HCT116 (cell line): ENCODE data around the gene ST7L. TPM values are rescaled to one million over a fixed set of nuclear protein-coding genes. Genes with fewer than 3 reads are reported as not detected.

Experiments used
- ATAC-seq: fragments of 200-7000 bp; cut with Tn5 transposase; 2 replicates; pipeline ENCODE4 v1.9.1; 2020; ENCODE audit warnings: mild to moderate bottlenecking, moderate library complexity
- BruUV-seq: library from RNA; stranded (reverse); fragments of 400-500 nt; replicated peaks from 2 replicates; lab custom pipeline; 2021; lab: Mats Ljungman, UMichigan
- CTCF ChIA-PET: fragments of 300-600 bp; sonication (Branson Sonifier 250); formaldehyde crosslinking; loops from one replicate; lab custom pipeline; 2021; ENCODE audit warnings: antibody characterized with exemption; lab: Charles Lee
- POLR2A ChIA-PET: fragments of 300-600, 350-600 bp; sonication (Branson Sonifier 250); formaldehyde crosslinking; loops from one replicate; lab custom pipeline; 2021; ENCODE audit warnings: antibody characterized with exemption; lab: Charles Lee
- RAD21 ChIA-PET, 2 experiments: fragments of 300-600 bp; sonication (Branson Sonifier 250); formaldehyde crosslinking; loops; one replicate each; lab custom pipeline; 2023; ENCODE audit warnings: low total read pairs in 2 of 2; ENCODE audit not compliant: uncharacterized antibody in 2 of 2, unreplicated experiment in 2 of 2, low non-redundant PET in 1 of 2; lab: Charles Lee
- DNase-seq: peaks from one replicate; pipeline ENCODE4 v3.0.0-alpha.2; 2010; ENCODE audit warnings: low read depth, low spot score
- H2AFZ ChIP-seq: fragments of 200-600 bp; shearing (Covaris generic), sonication (generic); 2 replicates; pipeline ENCODE4 v1.6.1; 2017; ENCODE audit warnings: low read depth, mixed run types, mixed read lengths, antibody characterized with exemption, low read length; ENCODE audit not compliant: poor library complexity, severe bottlenecking
- H3K27ac ChIP-seq: 2 replicates; pipeline ENCODE4 v1.5.1; 2012; ENCODE audit warnings: low read depth, low read length
- H3K27me3 ChIP-seq: fragments of 200-600 bp; sonication (generic); 2 replicates; pipeline ENCODE4 v1.6.1; 2016; ENCODE audit warnings: mixed run types, low read length, mixed read lengths; ENCODE audit not compliant: insufficient read depth
- H3K36me3 ChIP-seq, 2 experiments: fragments of 200-500 bp in 1 of 2; fragments of 200-600 bp in 1 of 2; sonication (Bioruptor generic) in 1 of 2; sonication (generic) in 1 of 2; 2 replicates each; pipeline versions ENCODE4 v1.5.1 to v1.6.1; 2014 to 2016; ENCODE audit warnings: low read length in 2 of 2, inconsistent platforms in 1 of 2, mixed read lengths in 1 of 2, mixed run types in 1 of 2; ENCODE audit not compliant: insufficient read depth in 2 of 2, control insufficient read depth in 1 of 2
- H3K4me1 ChIP-seq, 2 experiments: fragments of 200-600 bp in 1 of 2; sonication (generic) in 1 of 2; 2 replicates each; pipeline versions ENCODE4 v1.5.1 to v1.6.1; 2012 to 2017; ENCODE audit warnings: low read length in 2 of 2, inconsistent platforms in 1 of 2, mild to moderate bottlenecking in 1 of 2, mixed read lengths in 1 of 2, mixed run types in 1 of 2, moderate library complexity in 1 of 2; ENCODE audit not compliant: insufficient read depth in 2 of 2, control insufficient read depth in 1 of 2
- H3K4me2 ChIP-seq: fragments of 200-600 bp; sonication (generic); 2 replicates; pipeline ENCODE4 v1.6.1; 2017; ENCODE audit warnings: mixed run types, low read length, mixed read lengths
- H3K4me3 ChIP-seq, 2 experiments: fragments of 200-600 bp in 1 of 2; sonication (generic) in 1 of 2; replicated peaks in 1 of 2; 2 replicates each; pipeline ENCODE4 v1.5.1; 2011 to 2016; ENCODE audit warnings: low read length in 2 of 2, control low read depth in 1 of 2, low read depth in 1 of 2, mild to moderate bottlenecking in 1 of 2, mixed read lengths in 1 of 2, mixed run types in 1 of 2
- H3K79me2 ChIP-seq: fragments of 200-600 bp; sonication (generic); 2 replicates; pipeline ENCODE4 v1.6.1; 2017; ENCODE audit warnings: mild to moderate bottlenecking, mixed run types, low read length, moderate library complexity, mixed read lengths; ENCODE audit not compliant: insufficient read depth
- H3K9ac ChIP-seq: fragments of 200-600 bp; sonication (generic); 2 replicates; pipeline ENCODE4 v1.6.1; 2016; ENCODE audit warnings: low read length, mixed read lengths
- H3K9me2 ChIP-seq: fragments of 200-600 bp; sonication (generic), shearing (Covaris generic); 2 replicates; pipeline ENCODE4 v1.6.1; 2017; ENCODE audit warnings: mixed run types, mild to moderate bottlenecking, moderate library complexity; ENCODE audit not compliant: insufficient read depth
- H3K9me3 ChIP-seq, 2 experiments: fragments of 200-500 bp in 1 of 2; fragments of 200-600 bp in 1 of 2; sonication (Bioruptor generic) in 1 of 2; sonication (generic) in 1 of 2; 2 replicates each; pipeline ENCODE4 v1.6.1; 2014 to 2017; ENCODE audit warnings: low read length in 2 of 2, mixed read lengths in 2 of 2, inconsistent platforms in 1 of 2, low read depth in 1 of 2, mild to moderate bottlenecking in 1 of 2, mixed run types in 1 of 2, moderate library complexity in 1 of 2; ENCODE audit not compliant: control insufficient read depth in 1 of 2, insufficient read depth in 1 of 2
- H4K20me1 ChIP-seq: fragments of 200-600 bp; sonication (generic), shearing (Covaris generic); 2 replicates; pipeline ENCODE4 v1.6.1; 2017; ENCODE audit warnings: mixed run types, mild to moderate bottlenecking, moderate library complexity; ENCODE audit not compliant: insufficient read depth
- ATF3 ChIP-seq: IDR thresholded peaks from 2 replicates; pipeline ENCODE4 v1.6.1; 2012
- CBX3 ChIP-seq: IDR thresholded peaks from 2 replicates; pipeline ENCODE4 v1.6.1; 2012; ENCODE audit warnings: low read depth
- CEBPB ChIP-seq: IDR thresholded peaks from 2 replicates; pipeline ENCODE4 v1.6.1; 2012; ENCODE audit warnings: low read depth
- FOSL1 ChIP-seq: IDR thresholded peaks from 2 replicates; pipeline ENCODE4 v1.6.1; 2012; ENCODE audit warnings: low read depth
- MAX ChIP-seq: IDR thresholded peaks from 2 replicates; pipeline ENCODE4 v1.6.1; 2012
- RAD21 ChIP-seq: IDR thresholded peaks from 2 replicates; pipeline ENCODE4 v1.6.1; 2012; ENCODE audit warnings: low read depth, mild to moderate bottlenecking
- SIN3A ChIP-seq: IDR thresholded peaks from 2 replicates; pipeline ENCODE4 v1.6.1; 2012; ENCODE audit warnings: low read depth
- SP1 ChIP-seq: IDR thresholded peaks from 2 replicates; pipeline ENCODE4 v1.6.1; 2012; ENCODE audit warnings: low read depth
- SRF ChIP-seq: IDR thresholded peaks from 2 replicates; pipeline ENCODE4 v1.6.1; 2012; ENCODE audit warnings: low read depth
- TCF7L2 ChIP-seq: IDR thresholded peaks from 2 replicates; pipeline ENCODE4 v1.7.0; 2011; ENCODE audit warnings: borderline replicate concordance, inconsistent platforms; ENCODE audit not compliant: insufficient read depth, insufficient read length; ENCODE audit errors: extremely low read depth
- YY1 ChIP-seq: IDR thresholded peaks from 2 replicates; pipeline ENCODE4 v1.6.1; 2011; ENCODE audit warnings: low read length, low read depth, moderate library complexity, mild to moderate bottlenecking; ENCODE audit not compliant: insufficient replicate concordance; ENCODE audit errors: extremely low read depth
- ZFX ChIP-seq: fragments of 450-650 bp; IDR thresholded peaks from 2 replicates; pipeline ENCODE4 v1.6.1; 2017
- ZNF274 ChIP-seq: fragments of 200-500 bp; sonication (Bioruptor generic); IDR thresholded peaks from 2 replicates; pipeline ENCODE4 v1.6.1; 2014; ENCODE audit warnings: mild to moderate bottlenecking, low read depth, low read length, inconsistent platforms
- intact Hi-C: fragments of 100-400 bp; cut with micrococcal nuclease; formaldehyde crosslinking; loops from 2 replicates; pipeline ENCODE4 v1.10.0; 2022
- total RNA-seq: library from RNA; stranded (reverse); gene quantifications from one replicate; pipeline ENCODE4 v1.2.1, GENCODE V29; 2021; ENCODE audit not compliant: unreplicated experiment

Gene ST7L
- total RNA-seq, 1 experiment from 2014 or later = 19.9 TPM

GRCh38 chr1:112520166-112520565, 98.8 kb downstream of the ST7L start:
- no peaks in the 10 kb centered on the region for H3K79me2 ChIP-seq
- CTCF ChIA-PET = no interaction called here
- H3K36me3 ChIP-seq = no peaks in the 10 kb centered on the region
- no peak overlapping the region for H3K4me3 ChIP-seq
- RAD21 ChIA-PET = no interaction called here
- H3K4me2 ChIP-seq = no peak overlapping the region
- no TSS peak for BruUV-seq
- H2AFZ ChIP-seq = no peak overlapping the region
- ATAC-seq (no peak), DNase-seq (no peak)
- POLR2A ChIA-PET = no interaction called here
- peaks cover 2 to 17% of the 10 kb centered on the region in 2 experiments; a peak in 2 of 4 replicates for H3K4me1 ChIP-seq
- H3K27ac ChIP-seq = no peak overlapping the region
- intact Hi-C loops = loop anchor here (10.0 kb wide), 1 partner anchor 185 kb away; the partner anchor contains the start of gene RHOC
- H4K20me1 ChIP-seq = no peaks in the 10 kb centered on the region
- H3K27me3 ChIP-seq = no peaks in the 10 kb centered on the region
- TF ChIP-seq FOSL1 (no peak), SP1 (no peak)
- no peaks in the 10 kb centered on the region for H3K9me2 ChIP-seq
- H3K9me3 ChIP-seq = no peaks in the 10 kb centered on the region
- H3K9ac ChIP-seq = no peak overlapping the region

GRCh38 chr1:112518186-112518585, 100.8 kb downstream of the ST7L start:
- Histone ChIP-seq H3K9ac (no peak overlapping the region), H3K27me3 (no peaks in the 10 kb centered on the region), H3K9me3 (no peaks in the 10 kb centered on the region), H3K9me2 (no peaks in the 10 kb centered on the region), H3K4me3 (no peak overlapping the region), H3K4me1 (peaks cover 2 to 17% of the 10 kb centered on the region in 2 experiments; a peak in 2 of 4 replicates), H3K27ac (no peak overlapping the region), H4K20me1 (no peaks in the 10 kb centered on the region), H3K4me2 (no peak overlapping the region), H3K36me3 (no peaks in the 10 kb centered on the region), H3K79me2 (no peaks in the 10 kb centered on the region), H2AFZ (no peak overlapping the region)
- ChIA-PET CTCF (no interaction called here), RAD21 (no interaction called here), POLR2A (no interaction called here)
- no peak for DNase-seq
- BruUV-seq = no TSS peak
- ATAC-seq = no peak
- TF ChIP-seq CBX3 (no peak), ZFX (no peak), YY1 (no peak), FOSL1 (no peak), MAX (no peak), ZNF274 (no peak), SRF (no peak), ATF3 (no peak), CEBPB (no peak), SIN3A (no peak), SP1 (no peak), RAD21 (no peak), TCF7L2 (no peak)
- intact Hi-C loops = no loop called here
